ENCODE results near the gene PIP5K1B. TPM values are rescaled to one million over a fixed set of nuclear protein-coding genes. Genes with fewer than 3 reads are reported as not detected.
A peak's percentile ranks its signal among the peaks of the same experiment; 100 is the strongest.

Gene PIP5K1B
- total RNA-seq, 1 experiment from 2014 or later: 2.5 TPM

- Mint-ChIP-seq H3K4me3 (no peak overlapping the region), H3K9me3 (no peaks in the 10 kb centered on the region), H3K36me3 (ENCODE audit: insufficient read depth in 1 of 3, low read depth in 3 of 3) (no peaks in the 10 kb centered on the region; a peak in 2 of 7 replicates), H3K27ac (no peak overlapping the region; a peak in 1 of 7 replicates), H3K27me3 (ENCODE audit: low read depth) (no peaks in the 10 kb centered on the region), H3K4me1 (peaks cover 48 to 50% of the 10 kb centered on the region in 2 experiments)
- TF ChIP-seq CTCF (conservative IDR thresholded peaks at IDR 0.05): no peak
- Histone ChIP-seq H2BK120ac (ENCODE audit: low read depth, low read length, poor library complexity, severe bottlenecking) (no peak overlapping the region), H3K18ac (ENCODE audit: insufficient read length, low read depth, low read length) (no peak overlapping the region), H4K20me1 (ENCODE audit: control insufficient read depth, insufficient read depth, insufficient read length) (no peaks in the 10 kb centered on the region), H4K91ac (ENCODE audit: insufficient read length, low read depth, low read length) (no peak overlapping the region), H3K4me1 (ENCODE audit: insufficient read depth, low read length) (peaks cover 8% of the 10 kb centered on the region; the same call in 1 of the 2 replicates), H3K79me1 (ENCODE audit: insufficient read depth, low read depth, low read length, poor library complexity, severe bottlenecking) (no peaks in the 10 kb centered on the region), H3K14ac (ENCODE audit: insufficient read depth, low read length) (no peak overlapping the region), H3T11ph (ENCODE audit: low read length) (no peak overlapping the region), H3K27ac (ENCODE audit: insufficient read length, low read depth, low read length) (no peak overlapping the region), H3K9ac (ENCODE audit: extremely low read depth, insufficient read length, low read length) (no peak overlapping the region), H3K23ac (ENCODE audit: insufficient read length, low read depth, low read length) (no peak overlapping the region), H4K5ac (ENCODE audit: insufficient read length, low read depth, low read length) (no peak overlapping the region), H2BK20ac (ENCODE audit: low read depth, low read length, poor library complexity, severe bottlenecking) (no peak overlapping the region), H3K23me2 (ENCODE audit: insufficient read length, low read depth, low read length, poor library complexity, severe bottlenecking) (no peaks in the 10 kb centered on the region), H4K8ac (replicated peaks; ENCODE audit: insufficient read length, low read depth, low read length) (no peak overlapping the region), H3K4ac (ENCODE audit: low read depth, low read length) (no peak overlapping the region), H2BK12ac (ENCODE audit: insufficient read length, low read depth, low read length) (no peak overlapping the region), H3K79me2 (ENCODE audit: insufficient read depth, low read length) (no peaks in the 10 kb centered on the region), H3K56ac (ENCODE audit: insufficient read length, low read depth, low read length) (no peak overlapping the region), H2BK5ac (ENCODE audit: insufficient read length, low read length) (no peak overlapping the region), H3K27me3 (ENCODE audit: insufficient read depth, low read length) (no peaks in the 10 kb centered on the region), H2AFZ (ENCODE audit: low read length) (peak overlapping the region; percentile 33), H3K4me2 (ENCODE audit: insufficient read depth, insufficient read length, low read length) (no peak overlapping the region), H2BK15ac (ENCODE audit: low read depth, low read length) (no peak overlapping the region), H2AK5ac (ENCODE audit: insufficient read length, low read length) (no peak overlapping the region), H3K9me3 (ENCODE audit: control insufficient read depth, low read depth, low read length) (no peaks in the 10 kb centered on the region)
- no peak for DNase-seq
These were observed 172.2 kb downstream of the PIP5K1B start for GRCh38 chr9:68877219-68877618.
